ENCODE results near the gene NEK6. TPM values are rescaled to one million over a fixed set of nuclear protein-coding genes. Genes with fewer than 3 reads are reported as not detected.

The NEK6 gene
- total RNA-seq (2022; extraction: Qiagen RNA extraction): 50.7 to 74.7 TPM (median 67.2 TPM) in 5 replicates

GRCh38 chr9:124257844-124258606 lies at the start of gene NEK6:
NEK6 (plus strand) TSS chr9:124257949; CDS start chr9:124301965, 44,016 bp downstream.

Other genes with a start within 250 kb of the NEK6 start
- gene LHX2, start 246.2 kb upstream of the NEK6 start, total RNA-seq (2022; extraction: Qiagen RNA extraction): 4.0 to 5.3 TPM (median 4.7 TPM) in 5 replicates
- 305 to 365 TPM (median 334 TPM) in 5 replicates for gene PSMB7, start 157.5 kb downstream of the NEK6 start, total RNA-seq (2022; extraction: Qiagen RNA extraction)
- not detected in 5 replicates for gene ADGRD2, start 192.5 kb downstream of the NEK6 start, total RNA-seq (2022; extraction: Qiagen RNA extraction)
- gene NR5A1, start 249.4 kb downstream of the NEK6 start, total RNA-seq (2022; extraction: Qiagen RNA extraction): 0.06 to 0.23 TPM (median 0.15 TPM) in 3 of 5 replicates, not detected in the others